ES-I3 (cell line): ENCODE measurements around the gene PROSER2.

ENCODE experiments used
- H3K36me3 ChIP-seq: 2 replicates; pipeline ENCODE4 v1.6.1; 2013; ENCODE audit warnings: mild to moderate bottlenecking, low read length, control low read depth, moderate library complexity; ENCODE audit not compliant: insufficient read depth
- H3K4me1 ChIP-seq: 2 replicates; pipeline ENCODE4 v1.6.1; 2013; ENCODE audit warnings: mild to moderate bottlenecking, control low read depth, low read length; ENCODE audit not compliant: insufficient read depth
- H3K9ac ChIP-seq: 2 replicates; pipeline ENCODE4 v1.6.1; 2013; ENCODE audit warnings: low read depth, mild to moderate bottlenecking, low read length, moderate library complexity
- H3K9me3 ChIP-seq: 2 replicates; pipeline ENCODE4 v1.6.1; 2013; ENCODE audit warnings: mild to moderate bottlenecking, low read length, moderate library complexity; ENCODE audit not compliant: control insufficient read depth, insufficient read depth

The PROSER2 gene

DNA sequence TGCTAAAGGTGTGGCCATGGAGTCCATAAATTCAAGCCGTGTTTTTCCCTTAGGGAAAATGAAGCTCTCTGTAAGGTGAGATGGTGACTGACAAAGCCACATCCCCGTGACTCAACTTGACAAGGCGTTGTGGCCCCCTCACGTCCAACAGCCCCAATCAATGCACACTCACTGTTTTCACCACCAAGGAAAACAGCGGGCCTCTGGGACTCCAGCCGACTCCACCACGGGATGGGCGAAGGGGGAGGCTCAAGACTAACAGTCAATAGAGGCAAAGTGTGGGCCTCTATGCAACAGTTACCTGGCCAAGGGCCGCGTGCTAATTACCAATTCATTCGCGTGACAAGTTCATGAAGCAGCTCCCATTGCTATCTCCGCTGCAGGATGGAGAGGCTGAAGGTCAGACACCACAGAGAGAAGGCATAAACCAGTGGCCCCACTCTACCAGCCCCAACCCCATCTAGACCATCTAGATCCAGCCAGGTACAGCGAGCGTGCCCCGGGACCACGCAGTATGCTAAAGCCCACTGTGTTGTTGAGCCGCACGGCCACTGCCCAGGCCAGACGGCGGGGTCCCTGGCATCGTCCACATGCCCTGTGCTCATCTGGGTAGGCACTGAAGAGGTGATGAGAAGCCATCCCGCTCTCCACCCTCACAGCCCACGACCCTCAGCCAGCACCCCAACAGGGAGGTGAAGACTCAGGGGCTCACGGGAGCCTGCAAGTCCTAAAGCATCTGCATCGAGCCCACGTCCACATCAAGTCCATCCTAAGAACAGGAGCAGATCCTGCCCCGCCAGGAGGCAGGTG, 76.1 kb downstream of the PROSER2 start:
- Histone ChIP-seq H3K36me3 (no peaks in the 10 kb centered on the region), H3K9me3 (no peaks in the 10 kb centered on the region), H3K9ac (no peak overlapping the region), H3K4me1 (peaks cover 16% of the 10 kb centered on the region; the same call in 1 of the 2 replicates)

DNA sequence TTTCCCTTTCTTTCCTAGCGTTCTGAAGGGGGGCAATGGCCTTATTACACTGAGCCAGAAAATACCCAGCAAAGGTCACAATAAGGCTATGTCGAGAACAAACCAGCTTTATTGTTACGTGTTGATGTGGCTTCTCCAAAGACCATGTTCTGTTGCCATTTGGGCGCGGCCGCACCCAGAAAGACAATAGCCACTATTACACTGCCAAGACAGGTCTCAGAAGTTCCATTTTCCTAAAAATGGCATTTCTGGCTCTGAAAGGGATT, 77.8 kb downstream of the PROSER2 start:
- Histone ChIP-seq H3K9ac (no peak overlapping the region), H3K36me3 (no peaks in the 10 kb centered on the region), H3K9me3 (no peaks in the 10 kb centered on the region), H3K4me1 (peaks cover 16% of the 10 kb centered on the region; the same call in 1 of the 2 replicates)

DNA sequence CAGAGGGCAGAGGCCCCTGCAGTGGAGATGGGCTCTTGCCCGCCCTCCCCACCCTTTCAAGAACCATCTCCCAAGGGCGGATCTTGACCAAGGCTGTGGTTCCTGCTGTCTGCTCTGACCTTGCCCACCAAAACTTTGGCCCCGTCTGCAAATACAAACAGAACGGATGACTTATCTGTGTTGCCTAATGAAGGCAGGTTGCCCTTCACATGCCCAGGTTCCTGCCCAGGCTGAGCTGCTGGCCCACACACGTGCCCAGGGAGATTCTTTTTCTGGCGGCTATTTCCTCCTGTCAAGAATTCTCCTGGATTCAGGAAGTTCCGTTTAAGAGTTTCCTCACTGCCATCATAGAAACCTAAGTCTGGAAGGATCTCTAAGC, 78.3 kb downstream of the PROSER2 start:
- Histone ChIP-seq H3K4me1 (peaks cover 16% of the 10 kb centered on the region; the same call in 1 of the 2 replicates), H3K36me3 (no peaks in the 10 kb centered on the region), H3K9me3 (no peaks in the 10 kb centered on the region), H3K9ac (no peak overlapping the region)

DNA sequence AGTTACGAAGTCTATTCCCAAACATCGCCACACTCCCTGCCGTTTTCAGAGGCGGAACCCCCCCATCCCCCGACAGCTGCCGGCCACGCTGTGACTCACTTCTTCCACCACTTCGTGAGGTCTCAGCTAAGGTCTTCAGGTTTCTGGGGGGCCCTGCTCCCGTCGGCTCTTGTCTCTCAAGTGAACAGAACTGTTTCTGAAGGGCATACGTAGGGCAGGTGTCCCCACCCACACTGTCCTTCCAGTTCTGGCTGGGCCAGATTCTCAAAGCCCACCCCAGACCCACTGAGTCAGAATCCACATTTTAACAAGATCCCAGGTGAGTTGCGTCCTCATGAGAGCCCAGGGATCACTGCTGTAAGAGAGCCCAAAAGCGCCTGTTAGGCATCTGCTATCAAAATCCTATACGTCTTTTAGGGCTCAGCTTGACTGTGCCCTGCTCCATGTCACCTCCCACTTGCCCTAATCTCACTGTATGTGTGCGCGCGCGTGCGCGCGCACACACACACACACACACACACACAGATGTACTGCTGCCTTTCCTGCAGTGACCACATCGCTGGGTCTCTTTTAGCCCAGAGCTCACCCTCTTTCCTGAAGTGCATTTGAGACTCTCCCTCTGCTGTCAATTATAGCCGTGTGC, 78.8 kb downstream of the PROSER2 start:
- no peak overlapping the region for H3K9ac ChIP-seq
- peaks cover 16% of the 10 kb centered on the region; the same call in 1 of the 2 replicates for H3K4me1 ChIP-seq
- H3K36me3 ChIP-seq, result no peaks in the 10 kb centered on the region
- H3K9me3 ChIP-seq, result no peaks in the 10 kb centered on the region

DNA sequence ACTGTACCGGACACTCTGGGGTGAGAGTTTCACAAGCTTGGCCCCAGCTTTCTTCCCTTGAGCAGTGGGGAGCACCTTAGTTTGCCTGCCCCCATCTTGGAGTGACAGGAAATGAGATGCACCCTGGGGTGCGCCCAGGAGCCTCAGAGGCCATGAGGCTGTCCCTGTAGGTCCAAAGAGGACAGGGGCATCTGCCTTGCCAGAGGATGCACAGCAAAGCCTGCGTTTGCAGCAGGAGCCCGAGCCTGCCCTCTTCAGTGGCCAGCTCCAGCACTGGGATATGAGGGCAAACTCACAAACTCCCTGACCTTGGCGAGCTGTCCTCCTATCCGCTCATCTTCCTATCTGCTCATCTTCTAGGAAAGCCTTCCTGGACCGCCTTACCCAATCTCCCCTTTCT, 79.5 kb downstream of the PROSER2 start:
- H3K4me1 ChIP-seq, result peaks cover 15% of the 10 kb centered on the region; the same call in 1 of the 2 replicates
- no peaks in the 10 kb centered on the region for H3K36me3 ChIP-seq
- H3K9ac ChIP-seq, result no peak overlapping the region
- no peaks in the 10 kb centered on the region for H3K9me3 ChIP-seq

DNA sequence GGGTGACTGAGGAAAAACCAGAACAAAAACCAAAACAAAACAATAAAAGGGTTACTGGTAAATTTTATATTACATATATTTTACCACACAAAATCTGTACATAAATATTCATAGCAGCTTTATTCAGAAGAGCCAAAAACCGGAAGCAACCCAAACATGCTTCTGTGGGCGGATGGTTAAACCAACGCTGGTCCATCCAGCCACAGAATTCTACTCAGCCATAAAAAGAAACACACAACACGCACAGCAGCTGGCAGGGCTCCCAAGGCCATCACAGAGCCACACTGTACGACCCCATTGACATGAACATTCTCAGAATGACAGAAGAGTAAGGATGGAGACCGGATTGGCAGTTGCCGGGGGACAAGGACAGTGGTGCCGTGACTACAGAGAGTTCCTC, 83.6 kb downstream of the PROSER2 start:
- H3K9me3 ChIP-seq, result no peaks in the 10 kb centered on the region
- peaks cover 3% of the 10 kb centered on the region; the same call in 1 of the 2 replicates for H3K4me1 ChIP-seq

DNA sequence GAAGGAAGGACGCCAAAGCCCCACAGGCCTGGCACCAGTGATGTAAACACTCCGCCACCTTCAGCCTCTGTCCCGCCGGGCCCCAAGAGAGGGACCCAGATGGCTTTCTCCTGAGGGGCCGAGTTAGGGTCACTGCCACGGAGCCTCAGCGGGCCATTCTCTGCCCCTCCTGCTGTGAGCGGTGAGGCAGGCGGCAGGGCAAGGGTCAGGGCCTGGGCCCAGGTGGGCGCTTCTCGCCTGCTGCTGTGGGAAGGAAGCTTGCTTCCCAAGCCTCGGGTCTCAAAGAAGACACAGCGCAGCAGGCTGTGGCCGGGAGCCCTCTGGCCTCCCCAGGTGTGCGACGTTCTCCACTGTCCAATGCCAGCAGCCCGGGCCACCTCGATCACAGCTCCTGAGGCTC, 84.8 kb downstream of the PROSER2 start:
- no peak overlapping the region for H3K9ac ChIP-seq
- no peaks in the 10 kb centered on the region for H3K36me3 ChIP-seq
- H3K4me1 ChIP-seq, result 0 out of 2 replicates have a peak, but pooled peaks cover 3% of the 10 kb centered on the region
- no peaks in the 10 kb centered on the region for H3K9me3 ChIP-seq

More for the DNA sequence above, 83.6 kb downstream of the PROSER2 start:
- H3K9ac ChIP-seq, result no peak overlapping the region
- no peaks in the 10 kb centered on the region for H3K36me3 ChIP-seq

DNA sequence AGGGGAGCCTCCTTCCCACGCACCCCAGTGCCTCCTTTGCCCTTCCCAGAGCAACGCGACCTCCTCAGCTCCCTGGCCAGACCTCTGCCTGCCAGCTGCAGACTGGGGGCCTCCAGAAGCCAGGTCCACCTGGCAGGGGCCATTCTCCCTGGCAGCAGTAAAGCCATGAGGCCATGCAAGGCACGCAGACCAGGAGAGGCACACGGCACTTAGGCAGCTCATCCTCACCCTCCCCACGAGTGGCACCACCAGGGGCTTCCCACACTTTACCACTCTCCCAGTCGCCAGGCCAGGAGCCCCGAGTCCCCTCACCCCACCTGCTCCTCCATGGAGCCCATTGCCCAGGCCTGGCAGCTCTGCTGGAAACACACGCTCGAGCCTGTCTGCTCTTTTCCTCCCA, 85.4 kb downstream of the PROSER2 start:
- Histone ChIP-seq H3K4me1 (peaks cover 8% of the 10 kb centered on the region; the same call in 1 of the 2 replicates), H3K9me3 (no peaks in the 10 kb centered on the region), H3K9ac (no peak overlapping the region), H3K36me3 (no peaks in the 10 kb centered on the region)

DNA sequence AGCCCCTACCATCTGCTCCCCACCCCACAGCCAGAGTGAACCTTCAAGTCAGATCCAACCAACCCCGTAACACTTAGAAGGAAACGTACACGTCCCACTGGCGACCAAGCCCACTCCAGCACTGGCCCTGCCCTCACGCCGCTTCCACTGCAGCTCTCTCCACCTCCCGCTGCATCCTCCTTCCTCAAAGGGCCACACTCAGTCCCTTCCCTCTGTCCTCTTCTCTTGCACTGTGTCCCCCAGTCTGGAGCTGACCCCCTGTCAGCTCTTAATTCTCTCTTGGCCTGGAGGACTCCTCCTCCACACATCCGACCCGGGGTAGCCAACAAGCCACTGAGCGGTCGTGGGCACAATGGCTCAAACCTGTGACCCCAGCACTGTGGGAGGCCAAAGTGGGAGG, 85.8 kb downstream of the PROSER2 start:
- Histone ChIP-seq H3K9me3 (no peaks in the 10 kb centered on the region), H3K36me3 (no peaks in the 10 kb centered on the region), H3K9ac (no peak overlapping the region), H3K4me1 (peaks cover 8% of the 10 kb centered on the region; the same call in 1 of the 2 replicates)

DNA sequence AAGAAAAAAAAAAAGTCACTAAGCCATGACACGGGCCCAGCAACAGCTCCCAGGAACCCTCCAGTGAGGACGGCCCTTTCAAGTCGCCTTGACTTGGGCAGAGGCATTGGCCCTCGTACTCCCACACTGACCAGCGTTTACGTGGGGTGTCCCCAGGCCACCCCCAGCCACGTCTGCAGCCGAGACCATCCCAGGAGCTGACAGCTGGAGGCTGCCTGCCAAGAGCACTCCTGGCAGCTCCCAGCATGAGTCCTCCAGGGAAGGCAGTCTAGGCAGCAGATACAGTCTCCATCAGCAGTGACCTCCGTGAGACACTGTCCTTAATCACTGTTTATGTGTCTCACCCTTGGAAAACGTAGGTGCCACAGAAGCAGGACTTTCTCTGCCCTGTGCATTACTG, 86.5 kb downstream of the PROSER2 start:
- peaks cover 8% of the 10 kb centered on the region; the same call in 1 of the 2 replicates for H3K4me1 ChIP-seq
- H3K36me3 ChIP-seq, result no peaks in the 10 kb centered on the region
- no peak overlapping the region for H3K9ac ChIP-seq
- H3K9me3 ChIP-seq, result no peaks in the 10 kb centered on the region

DNA sequence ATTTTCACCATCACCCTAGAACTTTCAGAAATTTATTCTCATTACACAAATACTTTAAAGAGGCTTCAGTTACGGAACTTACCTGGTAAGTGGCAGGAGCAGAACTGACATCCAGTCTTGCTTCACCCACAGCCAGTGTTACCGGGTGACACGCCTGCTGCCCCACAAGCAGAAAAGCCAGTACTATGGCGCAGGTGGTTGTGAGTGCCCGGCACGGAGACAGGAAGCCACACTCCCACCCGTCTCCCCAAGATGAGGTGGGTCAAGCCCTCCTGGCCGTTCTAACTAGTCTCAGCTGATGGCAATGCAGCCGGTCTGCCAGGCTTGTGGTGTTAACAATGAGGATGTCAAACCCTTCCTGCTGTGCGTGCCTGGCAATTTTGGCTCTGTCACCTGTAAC, 86.9 kb downstream of the PROSER2 start:
- Histone ChIP-seq H3K9me3 (no peaks in the 10 kb centered on the region), H3K9ac (no peak overlapping the region), H3K4me1 (peaks cover 8% of the 10 kb centered on the region; the same call in 1 of the 2 replicates), H3K36me3 (no peaks in the 10 kb centered on the region)

DNA sequence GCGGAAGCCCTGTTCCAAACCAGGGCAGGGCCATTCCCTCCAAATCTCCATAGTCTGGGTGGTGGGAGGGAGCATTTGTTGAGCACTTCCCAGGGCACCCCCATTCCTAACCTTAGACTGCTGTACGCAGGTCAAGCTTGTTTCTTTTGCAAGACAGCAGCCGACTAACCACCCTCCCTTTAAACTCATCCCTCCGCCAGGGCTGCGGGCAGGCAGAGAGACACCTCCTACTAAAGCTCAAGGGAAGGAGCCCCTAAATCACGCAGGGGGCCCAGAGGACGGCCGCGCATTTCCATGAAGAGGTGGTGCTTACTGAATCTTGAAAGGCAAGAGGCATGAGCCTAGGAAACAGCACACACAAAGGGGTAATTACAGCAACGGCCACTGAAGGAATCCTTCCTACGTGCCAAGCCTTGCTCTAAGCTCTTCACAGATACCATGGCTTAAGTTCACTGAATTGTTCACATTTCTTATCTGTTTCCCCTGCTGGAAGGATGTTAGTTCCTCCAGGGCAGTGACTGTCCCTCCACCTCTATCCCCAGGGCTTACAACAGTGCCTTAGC, 90.0 kb downstream of the PROSER2 start:
- H3K9me3 ChIP-seq, result no peaks in the 10 kb centered on the region
- H3K4me1 ChIP-seq, result peaks cover 8% of the 10 kb centered on the region; the same call in 1 of the 2 replicates
- H3K9ac ChIP-seq, result no peak overlapping the region
- no peaks in the 10 kb centered on the region for H3K36me3 ChIP-seq

DNA sequence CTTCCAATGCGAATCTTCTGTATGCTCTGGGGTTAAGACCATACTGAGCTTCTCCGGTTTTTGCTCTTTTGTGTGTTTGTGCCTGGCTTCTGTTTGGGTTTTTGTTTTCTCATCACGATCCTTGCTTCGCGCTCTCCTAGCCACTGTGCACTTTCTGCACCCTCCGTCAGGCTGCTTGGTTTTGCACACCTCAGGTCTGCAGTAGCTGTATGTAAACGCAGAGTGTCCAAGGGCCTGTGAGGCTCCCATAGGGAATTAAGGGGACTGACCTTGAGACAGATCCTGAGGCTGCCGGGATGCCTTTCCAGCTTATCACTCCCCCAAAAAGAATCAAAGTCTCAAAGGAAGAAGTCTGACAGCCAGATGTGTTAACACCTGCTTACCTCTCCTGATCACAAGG, 95.2 kb downstream of the PROSER2 start:
- Histone ChIP-seq H3K36me3 (peaks cover 10% of the 10 kb centered on the region), H3K9me3 (no peaks in the 10 kb centered on the region), H3K4me1 (peaks cover under 1% of the 10 kb centered on the region; the same call in 1 of the 2 replicates), H3K9ac (no peak overlapping the region)

DNA sequence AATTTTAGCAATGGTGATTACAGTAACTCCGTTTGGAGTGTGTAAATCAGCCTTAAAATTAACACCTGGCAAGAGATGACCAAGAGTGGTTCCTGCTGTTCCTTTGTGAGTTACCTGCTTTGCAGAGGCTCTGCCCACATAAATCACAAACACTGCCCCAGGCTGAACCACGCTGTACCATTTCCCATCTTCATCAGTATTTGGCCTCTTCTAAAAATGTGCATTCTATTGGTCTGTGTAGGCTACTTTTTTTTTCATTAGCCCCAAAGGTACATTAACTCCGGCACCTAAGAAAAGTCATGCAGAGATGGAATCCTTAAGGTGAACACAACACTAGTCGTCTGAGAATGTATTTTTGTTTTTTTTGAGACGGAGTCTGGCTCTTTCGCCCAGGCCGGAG, 96.1 kb downstream of the PROSER2 start:
- no peaks in the 10 kb centered on the region for H3K4me1 ChIP-seq
- no peak overlapping the region for H3K9ac ChIP-seq
- no peaks in the 10 kb centered on the region for H3K9me3 ChIP-seq
- peaks cover 10% of the 10 kb centered on the region for H3K36me3 ChIP-seq
